H1 (cell line): ENCODE data around the gene CAPN10. TPM values are rescaled to one million over a fixed set of nuclear protein-coding genes. Genes with fewer than 3 reads are reported as not detected.

Source experiments
- CHD1 ChIP-seq: IDR thresholded peaks from 2 replicates; pipeline ENCODE4 v1.6.1; 2012; ENCODE audit warnings: low read depth, low read length, improper control_type of control experiment
- CREB1 ChIP-seq: IDR thresholded peaks from 2 replicates; pipeline ENCODE4 v1.6.1; 2012; ENCODE audit warnings: inconsistent platforms
- HDAC6 ChIP-seq: IDR thresholded peaks from one replicate; pipeline ENCODE4 v1.7.1; 2012; ENCODE audit warnings: low read depth, mild to moderate bottlenecking, inconsistent platforms, low read length, moderate library complexity
- KDM4A ChIP-seq: IDR thresholded peaks from one replicate; pipeline ENCODE4 v1.7.1; 2012; ENCODE audit warnings: low read depth, mild to moderate bottlenecking, moderate library complexity, low read length, inconsistent platforms; ENCODE audit not compliant: severe bottlenecking
- MAFK ChIP-seq: IDR thresholded peaks from 2 replicates; pipeline ENCODE4 v1.6.1; 2012; ENCODE audit warnings: low read depth, mild to moderate bottlenecking, improper control_type of control experiment, low read length
- POLR2AphosphoS5 ChIP-seq: IDR thresholded peaks from 2 replicates; pipeline ENCODE4 v1.6.1; 2011; ENCODE audit warnings: low read depth, low read length
- SIN3A ChIP-seq, 2 experiments: IDR thresholded peaks in 1 of 2; conservative IDR thresholded peaks in 1 of 2; 2 replicates each; pipeline ENCODE4 v1.6.1; 2011 to 2012; ENCODE audit warnings: low read length in 2 of 2, improper control_type of control experiment in 1 of 2, low read depth in 1 of 2, mild to moderate bottlenecking in 1 of 2
- YY1 ChIP-seq: IDR thresholded peaks from 2 replicates; pipeline ENCODE4 v1.6.1; 2011; ENCODE audit warnings: low read depth, mild to moderate bottlenecking, low read length
- polyA plus RNA-seq, 7 experiments: library from polyadenylated mRNA; depleted of rRNA in 3 of 7; stranded (reverse) in 5 of 7; unstranded in 2 of 7; fragments of >200 nt in 5 of 7; fragments of 200-250 nt in 2 of 7; gene quantifications; 1 replicate in 5 of 7; 2 replicates in 1 of 7; 4 replicates in 1 of 7; pipeline versions ENCODE4 v1.2.1 to v1.2.3, GENCODE V29; 2011 to 2013; ENCODE audit warnings: missing spikeins in 2 of 7, mixed read lengths in 2 of 7
- total RNA-seq: library from RNA; stranded (reverse); fragmentation: NEBNext Ultra II Directional; extraction: Animal tissue kit (Norgen Biotek cat#: 25700); gene quantifications from 2 replicates; pipeline ENCODE4 v1.2.1, GENCODE V29; 2021
- TF ChIP-seq, protein P1 (sequence below): fragments of 300-600 bp; sonication (generic); IDR thresholded peaks from 2 replicates; pipeline ENCODE4 v1.7.1; 2012; ENCODE audit warnings: low read length, moderate library complexity, mild to moderate bottlenecking, inconsistent platforms; ENCODE audit not compliant: insufficient replicate concordance

Gene CAPN10
- total and polyA plus RNA-seq, 2 of the 8 experiments (the other 6 are each of a cell fraction or from before 2014, with no cell fraction given) = 30.7 to 39.8 TPM

DNA sequence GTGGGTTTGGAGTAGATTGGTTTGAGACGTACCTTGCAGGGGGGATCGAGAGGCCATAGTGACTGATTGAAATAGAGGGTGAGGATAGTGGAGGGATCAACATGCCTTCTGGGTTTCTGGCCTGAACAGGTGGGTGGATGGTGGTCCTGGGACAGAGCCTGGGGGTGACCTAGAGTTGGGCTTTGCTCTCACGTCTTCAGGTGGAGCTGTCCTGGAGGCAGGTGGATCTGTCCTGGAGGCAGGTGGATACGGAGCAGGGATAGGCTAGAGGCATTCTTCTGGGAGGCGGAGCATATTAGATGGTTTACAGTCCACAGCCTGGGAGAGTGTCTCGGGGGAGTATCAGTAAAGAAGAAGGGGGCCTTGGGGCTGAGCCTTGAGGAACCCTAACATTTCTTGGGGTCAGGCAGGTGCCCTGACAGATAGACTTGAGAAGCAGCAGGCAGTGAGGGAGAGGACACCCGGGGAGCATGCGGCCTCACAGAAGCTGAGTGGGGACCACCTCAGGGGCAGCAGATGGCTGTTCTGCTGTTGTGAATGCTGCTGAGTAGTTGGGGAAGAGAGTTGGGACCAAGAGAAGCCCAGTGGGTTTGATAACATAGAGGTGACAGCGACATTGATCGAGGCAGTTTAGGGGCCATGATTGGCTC, 1.6 kb downstream of the CAPN10 start (continued):
- TF ChIP-seq, protein P1, sequence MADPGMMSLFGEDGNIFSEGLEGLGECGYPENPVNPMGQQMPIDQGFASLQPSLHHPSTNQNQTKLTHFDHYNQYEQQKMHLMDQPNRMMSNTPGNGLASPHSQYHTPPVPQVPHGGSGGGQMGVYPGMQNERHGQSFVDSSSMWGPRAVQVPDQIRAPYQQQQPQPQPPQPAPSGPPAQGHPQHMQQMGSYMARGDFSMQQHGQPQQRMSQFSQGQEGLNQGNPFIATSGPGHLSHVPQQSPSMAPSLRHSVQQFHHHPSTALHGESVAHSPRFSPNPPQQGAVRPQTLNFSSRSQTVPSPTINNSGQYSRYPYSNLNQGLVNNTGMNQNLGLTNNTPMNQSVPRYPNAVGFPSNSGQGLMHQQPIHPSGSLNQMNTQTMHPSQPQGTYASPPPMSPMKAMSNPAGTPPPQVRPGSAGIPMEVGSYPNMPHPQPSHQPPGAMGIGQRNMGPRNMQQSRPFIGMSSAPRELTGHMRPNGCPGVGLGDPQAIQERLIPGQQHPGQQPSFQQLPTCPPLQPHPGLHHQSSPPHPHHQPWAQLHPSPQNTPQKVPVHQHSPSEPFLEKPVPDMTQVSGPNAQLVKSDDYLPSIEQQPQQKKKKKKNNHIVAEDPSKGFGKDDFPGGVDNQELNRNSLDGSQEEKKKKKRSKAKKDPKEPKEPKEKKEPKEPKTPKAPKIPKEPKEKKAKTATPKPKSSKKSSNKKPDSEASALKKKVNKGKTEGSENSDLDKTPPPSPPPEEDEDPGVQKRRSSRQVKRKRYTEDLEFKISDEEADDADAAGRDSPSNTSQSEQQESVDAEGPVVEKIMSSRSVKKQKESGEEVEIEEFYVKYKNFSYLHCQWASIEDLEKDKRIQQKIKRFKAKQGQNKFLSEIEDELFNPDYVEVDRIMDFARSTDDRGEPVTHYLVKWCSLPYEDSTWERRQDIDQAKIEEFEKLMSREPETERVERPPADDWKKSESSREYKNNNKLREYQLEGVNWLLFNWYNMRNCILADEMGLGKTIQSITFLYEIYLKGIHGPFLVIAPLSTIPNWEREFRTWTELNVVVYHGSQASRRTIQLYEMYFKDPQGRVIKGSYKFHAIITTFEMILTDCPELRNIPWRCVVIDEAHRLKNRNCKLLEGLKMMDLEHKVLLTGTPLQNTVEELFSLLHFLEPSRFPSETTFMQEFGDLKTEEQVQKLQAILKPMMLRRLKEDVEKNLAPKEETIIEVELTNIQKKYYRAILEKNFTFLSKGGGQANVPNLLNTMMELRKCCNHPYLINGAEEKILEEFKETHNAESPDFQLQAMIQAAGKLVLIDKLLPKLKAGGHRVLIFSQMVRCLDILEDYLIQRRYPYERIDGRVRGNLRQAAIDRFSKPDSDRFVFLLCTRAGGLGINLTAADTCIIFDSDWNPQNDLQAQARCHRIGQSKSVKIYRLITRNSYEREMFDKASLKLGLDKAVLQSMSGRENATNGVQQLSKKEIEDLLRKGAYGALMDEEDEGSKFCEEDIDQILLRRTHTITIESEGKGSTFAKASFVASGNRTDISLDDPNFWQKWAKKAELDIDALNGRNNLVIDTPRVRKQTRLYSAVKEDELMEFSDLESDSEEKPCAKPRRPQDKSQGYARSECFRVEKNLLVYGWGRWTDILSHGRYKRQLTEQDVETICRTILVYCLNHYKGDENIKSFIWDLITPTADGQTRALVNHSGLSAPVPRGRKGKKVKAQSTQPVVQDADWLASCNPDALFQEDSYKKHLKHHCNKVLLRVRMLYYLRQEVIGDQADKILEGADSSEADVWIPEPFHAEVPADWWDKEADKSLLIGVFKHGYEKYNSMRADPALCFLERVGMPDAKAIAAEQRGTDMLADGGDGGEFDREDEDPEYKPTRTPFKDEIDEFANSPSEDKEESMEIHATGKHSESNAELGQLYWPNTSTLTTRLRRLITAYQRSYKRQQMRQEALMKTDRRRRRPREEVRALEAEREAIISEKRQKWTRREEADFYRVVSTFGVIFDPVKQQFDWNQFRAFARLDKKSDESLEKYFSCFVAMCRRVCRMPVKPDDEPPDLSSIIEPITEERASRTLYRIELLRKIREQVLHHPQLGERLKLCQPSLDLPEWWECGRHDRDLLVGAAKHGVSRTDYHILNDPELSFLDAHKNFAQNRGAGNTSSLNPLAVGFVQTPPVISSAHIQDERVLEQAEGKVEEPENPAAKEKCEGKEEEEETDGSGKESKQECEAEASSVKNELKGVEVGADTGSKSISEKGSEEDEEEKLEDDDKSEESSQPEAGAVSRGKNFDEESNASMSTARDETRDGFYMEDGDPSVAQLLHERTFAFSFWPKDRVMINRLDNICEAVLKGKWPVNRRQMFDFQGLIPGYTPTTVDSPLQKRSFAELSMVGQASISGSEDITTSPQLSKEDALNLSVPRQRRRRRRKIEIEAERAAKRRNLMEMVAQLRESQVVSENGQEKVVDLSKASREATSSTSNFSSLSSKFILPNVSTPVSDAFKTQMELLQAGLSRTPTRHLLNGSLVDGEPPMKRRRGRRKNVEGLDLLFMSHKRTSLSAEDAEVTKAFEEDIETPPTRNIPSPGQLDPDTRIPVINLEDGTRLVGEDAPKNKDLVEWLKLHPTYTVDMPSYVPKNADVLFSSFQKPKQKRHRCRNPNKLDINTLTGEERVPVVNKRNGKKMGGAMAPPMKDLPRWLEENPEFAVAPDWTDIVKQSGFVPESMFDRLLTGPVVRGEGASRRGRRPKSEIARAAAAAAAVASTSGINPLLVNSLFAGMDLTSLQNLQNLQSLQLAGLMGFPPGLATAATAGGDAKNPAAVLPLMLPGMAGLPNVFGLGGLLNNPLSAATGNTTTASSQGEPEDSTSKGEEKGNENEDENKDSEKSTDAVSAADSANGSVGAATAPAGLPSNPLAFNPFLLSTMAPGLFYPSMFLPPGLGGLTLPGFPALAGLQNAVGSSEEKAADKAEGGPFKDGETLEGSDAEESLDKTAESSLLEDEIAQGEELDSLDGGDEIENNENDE = no peak
- no peak for TF ChIP-seq KDM4A
- no peak for TF ChIP-seq SIN3A (conservative IDR thresholded peaks at IDR 0.05 in 1 of 2, IDR thresholded peaks at IDR 0.05 in 1 of 2; ENCODE audit: low read depth in 1 of 2, low read length in 2 of 2)
- TF ChIP-seq HDAC6 = no peak
- TF ChIP-seq CREB1 = no peak
- no peak for TF ChIP-seq MAFK
- TF ChIP-seq CHD1 = no peak
- TF ChIP-seq YY1 = no peak
- TF ChIP-seq POLR2AphosphoS5 = no peak
